SK-N-SH treated with all-trans-retinoic acid at 6 μM for 48 hours (cell line): ENCODE data around the gene KBTBD13.

ENCODE experiments used
- ATAC-seq: fragments of 200-7000 bp; cut with Tn5 transposase; 3 replicates; pipeline ENCODE4 v1.9.1; 2020; ENCODE audit warnings: mild to moderate bottlenecking, moderate library complexity
- ARNTL ChIP-seq: fragments of 450-650 bp; formaldehyde crosslinking; IDR thresholded peaks from 2 replicates; pipeline ENCODE4 v1.5.0; 2020; ENCODE audit warnings: low read depth, mild to moderate bottlenecking, moderate library complexity, borderline replicate concordance
- BACH2 ChIP-seq: fragments of 250-450 bp; sonication (Bioruptor Pico); IDR thresholded peaks from 2 replicates; pipeline ENCODE4 v1.9.0; 2021; ENCODE audit warnings: mild to moderate bottlenecking, borderline replicate concordance
- CSDC2 ChIP-seq: fragments of 250-450 bp; sonication (Bioruptor Pico); IDR thresholded peaks from 2 replicates; pipeline ENCODE4 v1.5.0; 2020; ENCODE audit warnings: mild to moderate bottlenecking, moderate library complexity
- ESRRG ChIP-seq: fragments of 250-450 bp; sonication (Bioruptor Pico); IDR thresholded peaks from 2 replicates; pipeline ENCODE4 v1.6.1; 2021; ENCODE audit warnings: mild to moderate bottlenecking
- ISL1 ChIP-seq: fragments of 250-450 bp; sonication (Bioruptor Pico); IDR thresholded peaks from 2 replicates; pipeline ENCODE4 v2.1.2; 2022; ENCODE audit warnings: mild to moderate bottlenecking, moderate library complexity
- OSR1 ChIP-seq: fragments of 250-450 bp; sonication (Bioruptor Pico); IDR thresholded peaks from 2 replicates; pipeline ENCODE4 v1.8.0; 2022; ENCODE audit warnings: moderate library complexity, mild to moderate bottlenecking, inconsistent platforms
- PPARA ChIP-seq: fragments of 250-450 bp; sonication (Bioruptor Pico); IDR thresholded peaks from 2 replicates; pipeline ENCODE4 v1.5.0; 2020; ENCODE audit warnings: mild to moderate bottlenecking, borderline replicate concordance
- RARB ChIP-seq: fragments of 250-450 bp; sonication (Bioruptor Pico); IDR thresholded peaks from 2 replicates; pipeline ENCODE4 v1.8.0; 2021; ENCODE audit warnings: mild to moderate bottlenecking, moderate library complexity
- TCF4 ChIP-seq: fragments of 250-450 bp; sonication (Bioruptor Pico); IDR thresholded peaks from 2 replicates; pipeline ENCODE4 v1.8.0; 2021; ENCODE audit warnings: mild to moderate bottlenecking, moderate library complexity, borderline replicate concordance
- TOX ChIP-seq: fragments of 250-450 bp; sonication (Bioruptor Pico); IDR thresholded peaks from 2 replicates; pipeline ENCODE4 v1.8.0; 2021; ENCODE audit warnings: mild to moderate bottlenecking, moderate library complexity, borderline replicate concordance
- ZC3H10 ChIP-seq: fragments of 250-450 bp; sonication (Bioruptor Pico); IDR thresholded peaks from 2 replicates; pipeline ENCODE4 v1.5.1; 2021; ENCODE audit warnings: mild to moderate bottlenecking, moderate library complexity
- ZFP3 ChIP-seq: fragments of 250-450 bp; sonication (Bioruptor Pico); IDR thresholded peaks from 2 replicates; pipeline ENCODE4 v1.5.0; 2020; ENCODE audit warnings: mild to moderate bottlenecking, moderate library complexity
- ZFP30 ChIP-seq: fragments of 450-650 bp; formaldehyde crosslinking; IDR thresholded peaks from 2 replicates; pipeline ENCODE4 v1.5.0; 2022; ENCODE audit warnings: mild to moderate bottlenecking, moderate library complexity
- ZNF565 ChIP-seq: fragments of 450-650 bp; formaldehyde crosslinking; conservative IDR thresholded peaks from 2 replicates; pipeline ENCODE4 v1.5.0; 2020; ENCODE audit warnings: low read depth, mild to moderate bottlenecking, moderate library complexity
- ZNF70 ChIP-seq: fragments of 450-650 bp; formaldehyde crosslinking; IDR thresholded peaks from 2 replicates; pipeline ENCODE4 v1.5.0; 2020; ENCODE audit warnings: mild to moderate bottlenecking, moderate library complexity
- ZNF8 ChIP-seq: fragments of 450-650 bp; formaldehyde crosslinking; IDR thresholded peaks from 2 replicates; pipeline ENCODE4 v1.5.0; 2020; ENCODE audit warnings: mild to moderate bottlenecking, moderate library complexity
- TF ChIP-seq, protein P1 (sequence below): fragments of 250-450 bp; sonication (Bioruptor Pico); IDR thresholded peaks from 2 replicates; pipeline ENCODE4 v1.5.0; 2020; ENCODE audit warnings: mild to moderate bottlenecking, moderate library complexity
- TF ChIP-seq, protein P2 (sequence below): fragments of 250-450 bp; sonication (Bioruptor Pico); IDR thresholded peaks from 2 replicates; pipeline ENCODE4 v1.8.0; 2020; ENCODE audit warnings: mild to moderate bottlenecking, moderate library complexity, borderline replicate concordance
- TF ChIP-seq, protein P3 (sequence below): fragments of 250-450 bp; sonication (Bioruptor Pico); IDR thresholded peaks from 2 replicates; pipeline ENCODE4 v1.5.1; 2021; ENCODE audit warnings: mild to moderate bottlenecking, moderate library complexity
- TF ChIP-seq, protein P4 (sequence below): fragments of 250-450 bp; sonication (Bioruptor Pico); IDR thresholded peaks from 2 replicates; pipeline ENCODE4 v1.8.0; 2021; ENCODE audit warnings: low read depth, mild to moderate bottlenecking, moderate library complexity, borderline replicate concordance

The KBTBD13 gene

DNA sequence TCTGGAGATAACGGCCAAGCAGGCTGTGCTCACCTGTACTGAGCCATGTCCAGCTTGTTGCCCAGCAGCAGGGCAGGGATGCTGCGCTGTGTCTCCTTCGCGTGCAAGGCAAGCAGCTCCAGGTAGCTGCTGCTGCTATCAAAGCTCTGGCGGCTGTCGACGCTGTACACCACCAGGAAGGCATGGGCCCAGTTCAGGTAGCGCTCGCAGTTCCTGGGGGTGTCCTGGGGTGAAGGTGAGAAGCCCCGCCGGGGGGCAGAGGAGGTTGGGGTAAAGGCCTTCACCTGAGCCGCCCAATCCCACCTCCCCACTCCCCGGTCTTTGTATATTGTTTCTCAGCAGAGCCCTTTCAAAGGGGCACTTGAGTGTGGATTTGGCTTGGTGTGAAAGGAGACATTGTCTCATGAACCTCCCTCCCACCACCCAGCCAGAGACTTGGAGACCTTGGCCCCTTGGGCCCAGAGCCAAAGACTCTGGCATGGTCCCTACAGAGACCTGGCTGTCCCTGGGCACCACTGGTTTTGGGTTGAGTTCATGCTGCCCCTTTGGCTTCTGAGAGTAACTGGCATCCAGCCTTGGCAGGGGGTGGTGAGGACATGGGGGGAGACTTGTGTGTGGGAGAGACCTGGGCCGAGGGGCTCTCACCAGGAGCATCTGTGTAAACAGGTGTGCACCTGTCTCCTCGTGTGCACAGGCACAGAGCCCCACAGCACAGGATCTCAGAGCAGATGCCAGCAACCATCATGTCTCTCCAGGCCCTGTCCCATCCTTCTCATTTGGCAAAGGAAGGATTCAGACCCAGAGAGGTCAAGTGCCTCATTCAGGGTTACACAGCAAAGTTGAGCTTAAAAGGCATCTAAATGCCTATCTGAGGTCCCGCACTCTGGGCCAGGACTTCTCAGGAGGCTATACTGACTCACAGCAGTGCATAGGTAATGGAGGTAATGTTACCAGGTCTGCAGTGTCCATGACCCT, 17.9 kb upstream of the KBTBD13 start:
- no peak for ATAC-seq
- TF ChIP-seq RARB (CRISPR knock-in tag) (no peak), ESRRG (CRISPR knock-in tag) (no peak), ZFP30 (no peak), ZNF70 (CRISPR knock-in tag) (no peak), CSDC2 (CRISPR knock-in tag) (no peak), OSR1 (CRISPR knock-in tag) (no peak), ZC3H10 (CRISPR knock-in tag) (no peak), BACH2 (CRISPR knock-in tag) (no peak), ZFP3 (no peak), ARNTL (CRISPR knock-in tag) (no peak), ZNF565 (CRISPR knock-in tag) (no peak), ISL1 (CRISPR knock-in tag) (no peak), PPARA (CRISPR knock-in tag) (no peak), ZNF8 (CRISPR knock-in tag) (no peak)
- TF ChIP-seq, protein P1, sequence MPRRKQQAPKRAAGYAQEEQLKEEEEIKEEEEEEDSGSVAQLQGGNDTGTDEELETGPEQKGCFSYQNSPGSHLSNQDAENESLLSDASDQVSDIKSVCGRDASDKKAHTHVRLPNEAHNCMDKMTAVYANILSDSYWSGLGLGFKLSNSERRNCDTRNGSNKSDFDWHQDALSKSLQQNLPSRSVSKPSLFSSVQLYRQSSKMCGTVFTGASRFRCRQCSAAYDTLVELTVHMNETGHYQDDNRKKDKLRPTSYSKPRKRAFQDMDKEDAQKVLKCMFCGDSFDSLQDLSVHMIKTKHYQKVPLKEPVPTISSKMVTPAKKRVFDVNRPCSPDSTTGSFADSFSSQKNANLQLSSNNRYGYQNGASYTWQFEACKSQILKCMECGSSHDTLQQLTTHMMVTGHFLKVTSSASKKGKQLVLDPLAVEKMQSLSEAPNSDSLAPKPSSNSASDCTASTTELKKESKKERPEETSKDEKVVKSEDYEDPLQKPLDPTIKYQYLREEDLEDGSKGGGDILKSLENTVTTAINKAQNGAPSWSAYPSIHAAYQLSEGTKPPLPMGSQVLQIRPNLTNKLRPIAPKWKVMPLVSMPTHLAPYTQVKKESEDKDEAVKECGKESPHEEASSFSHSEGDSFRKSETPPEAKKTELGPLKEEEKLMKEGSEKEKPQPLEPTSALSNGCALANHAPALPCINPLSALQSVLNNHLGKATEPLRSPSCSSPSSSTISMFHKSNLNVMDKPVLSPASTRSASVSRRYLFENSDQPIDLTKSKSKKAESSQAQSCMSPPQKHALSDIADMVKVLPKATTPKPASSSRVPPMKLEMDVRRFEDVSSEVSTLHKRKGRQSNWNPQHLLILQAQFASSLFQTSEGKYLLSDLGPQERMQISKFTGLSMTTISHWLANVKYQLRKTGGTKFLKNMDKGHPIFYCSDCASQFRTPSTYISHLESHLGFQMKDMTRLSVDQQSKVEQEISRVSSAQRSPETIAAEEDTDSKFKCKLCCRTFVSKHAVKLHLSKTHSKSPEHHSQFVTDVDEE (CRISPR knock-in tag) = no peak
- TF ChIP-seq, protein P2, sequence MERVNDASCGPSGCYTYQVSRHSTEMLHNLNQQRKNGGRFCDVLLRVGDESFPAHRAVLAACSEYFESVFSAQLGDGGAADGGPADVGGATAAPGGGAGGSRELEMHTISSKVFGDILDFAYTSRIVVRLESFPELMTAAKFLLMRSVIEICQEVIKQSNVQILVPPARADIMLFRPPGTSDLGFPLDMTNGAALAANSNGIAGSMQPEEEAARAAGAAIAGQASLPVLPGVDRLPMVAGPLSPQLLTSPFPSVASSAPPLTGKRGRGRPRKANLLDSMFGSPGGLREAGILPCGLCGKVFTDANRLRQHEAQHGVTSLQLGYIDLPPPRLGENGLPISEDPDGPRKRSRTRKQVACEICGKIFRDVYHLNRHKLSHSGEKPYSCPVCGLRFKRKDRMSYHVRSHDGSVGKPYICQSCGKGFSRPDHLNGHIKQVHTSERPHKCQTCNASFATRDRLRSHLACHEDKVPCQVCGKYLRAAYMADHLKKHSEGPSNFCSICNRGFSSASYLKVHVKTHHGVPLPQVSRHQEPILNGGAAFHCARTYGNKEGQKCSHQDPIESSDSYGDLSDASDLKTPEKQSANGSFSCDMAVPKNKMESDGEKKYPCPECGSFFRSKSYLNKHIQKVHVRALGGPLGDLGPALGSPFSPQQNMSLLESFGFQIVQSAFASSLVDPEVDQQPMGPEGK (CRISPR knock-in tag) = no peak
- TF ChIP-seq, protein P3, sequence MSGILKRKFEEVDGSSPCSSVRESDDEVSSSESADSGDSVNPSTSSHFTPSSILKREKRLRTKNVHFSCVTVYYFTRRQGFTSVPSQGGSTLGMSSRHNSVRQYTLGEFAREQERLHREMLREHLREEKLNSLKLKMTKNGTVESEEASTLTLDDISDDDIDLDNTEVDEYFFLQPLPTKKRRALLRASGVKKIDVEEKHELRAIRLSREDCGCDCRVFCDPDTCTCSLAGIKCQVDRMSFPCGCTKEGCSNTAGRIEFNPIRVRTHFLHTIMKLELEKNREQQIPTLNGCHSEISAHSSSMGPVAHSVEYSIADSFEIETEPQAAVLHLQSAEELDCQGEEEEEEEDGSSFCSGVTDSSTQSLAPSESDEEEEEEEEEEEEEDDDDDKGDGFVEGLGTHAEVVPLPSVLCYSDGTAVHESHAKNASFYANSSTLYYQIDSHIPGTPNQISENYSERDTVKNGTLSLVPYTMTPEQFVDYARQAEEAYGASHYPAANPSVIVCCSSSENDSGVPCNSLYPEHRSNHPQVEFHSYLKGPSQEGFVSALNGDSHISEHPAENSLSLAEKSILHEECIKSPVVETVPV = no peak
- TF ChIP-seq, protein P4, sequence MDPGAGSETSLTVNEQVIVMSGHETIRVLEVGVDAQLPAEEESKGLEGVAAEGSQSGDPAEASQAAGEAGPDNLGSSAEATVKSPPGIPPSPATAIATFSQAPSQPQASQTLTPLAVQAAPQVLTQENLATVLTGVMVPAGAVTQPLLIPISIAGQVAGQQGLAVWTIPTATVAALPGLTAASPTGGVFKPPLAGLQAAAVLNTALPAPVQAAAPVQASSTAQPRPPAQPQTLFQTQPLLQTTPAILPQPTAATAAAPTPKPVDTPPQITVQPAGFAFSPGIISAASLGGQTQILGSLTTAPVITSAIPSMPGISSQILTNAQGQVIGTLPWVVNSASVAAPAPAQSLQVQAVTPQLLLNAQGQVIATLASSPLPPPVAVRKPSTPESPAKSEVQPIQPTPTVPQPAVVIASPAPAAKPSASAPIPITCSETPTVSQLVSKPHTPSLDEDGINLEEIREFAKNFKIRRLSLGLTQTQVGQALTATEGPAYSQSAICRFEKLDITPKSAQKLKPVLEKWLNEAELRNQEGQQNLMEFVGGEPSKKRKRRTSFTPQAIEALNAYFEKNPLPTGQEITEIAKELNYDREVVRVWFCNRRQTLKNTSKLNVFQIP (CRISPR knock-in tag) = no peak

DNA sequence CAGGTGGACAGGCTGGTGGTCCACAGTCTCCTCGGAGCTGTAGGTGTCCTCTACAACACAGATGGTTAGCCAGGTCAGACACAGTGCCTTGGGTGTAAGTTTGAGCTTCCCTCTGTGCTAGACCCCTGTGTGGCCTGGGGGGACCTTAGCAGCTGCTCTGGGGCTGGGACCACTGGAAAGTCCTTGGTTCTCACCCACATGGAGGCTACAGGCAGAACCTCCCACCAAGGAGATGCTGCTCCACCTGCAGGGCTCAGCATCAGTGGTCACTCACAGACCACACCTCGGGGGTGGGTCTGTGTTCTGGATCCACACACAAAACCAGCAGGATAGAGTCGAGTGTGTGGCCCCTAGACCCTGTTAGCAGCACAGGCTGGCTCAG, 17.2 kb upstream of the KBTBD13 start:
- no peak for ATAC-seq
- TF ChIP-seq RARB (CRISPR knock-in tag) = no peak
- no peak for TF ChIP-seq PPARA (CRISPR knock-in tag)
- TF ChIP-seq ISL1 (CRISPR knock-in tag) = no peak
- no peak for TF ChIP-seq OSR1 (CRISPR knock-in tag)
- no peak for TF ChIP-seq ZNF565 (CRISPR knock-in tag)
- no peak for TF ChIP-seq TOX
- no peak for TF ChIP-seq TCF4 (CRISPR knock-in tag)
- TF ChIP-seq ZNF8 (CRISPR knock-in tag) = no peak
- TF ChIP-seq CSDC2 (CRISPR knock-in tag) = no peak
- TF ChIP-seq BACH2 (CRISPR knock-in tag) = no peak
- no peak for TF ChIP-seq ZFP3
- TF ChIP-seq, protein P2 (CRISPR knock-in tag) = no peak
